ENCODE measurements around the gene MFSD1.

GRCh38 chr3:158801696-158802408, at the start of gene MFSD1:
- TF ChIP-seq CTCF (IDR thresholded peaks at IDR 0.05) (no peak), EZH2 (IDR thresholded peaks at IDR 0.05) (no peak)
